Nucleus accumbens (tissue), 56 donors: ENCODE measurements around the gene PLEK.
"Not testable (repeated sequence)": the region's sequence is repeated elsewhere in the genome, so short reads cannot be mapped to it uniquely, and the experiment has no call there.

Source experiments
- DNase-seq, 56 donors: peaks; one replicate each; lab custom pipeline; 2025; lab: John Stamatoyannopoulos, UW

PLEK gene

GRCh38 chr2:68434981-68435380 is 69.9 kb downstream of the PLEK start:
- DNase-seq, result no peak

- DNase-seq, result no peak
Measured at GRCh38 chr2:68435615-68436014, 70.5 kb downstream of the PLEK start.

- DNase-seq, result no peak
Measured at GRCh38 chr2:68436270-68436669, 71.2 kb downstream of the PLEK start.

- no peak for DNase-seq
Measured at GRCh38 chr2:68438455-68439303, 73.6 kb downstream of the PLEK start.

- DNase-seq, result peak in 53 of 56 donors; percentile 11 to 89 (median 56)
Measured at GRCh38 chr2:68441179-68441993, 76.3 kb downstream of the PLEK start.

GRCh38 chr2:68441994-68442322 is 76.9 kb downstream of the PLEK start:
- DNase-seq, result no peak

- not testable (repeated sequence) for DNase-seq
Measured at GRCh38 chr2:68446425-68446824, 81.3 kb downstream of the PLEK start.
